Embryonic facial prominence (tissue), 1 donor: ENCODE results near the gene IFT25.
"Not testable (repeated sequence)": the region's sequence is repeated elsewhere in the genome, so short reads cannot be mapped to it uniquely, and the experiment has no call there.

Source experiments
- DNase-seq: peaks from one replicate; pipeline ENCODE4 v3.0.0-alpha.2; 2016; ENCODE audit errors: extremely low spot score

The IFT25 gene

GRCh38 chr1:53945433-53946251 lies at the start of gene IFT25:
Gene IFT25 (minus strand): TSS chr1:53945699. CDS start chr1:53940082, 5,617 bp downstream.
- DNase-seq, result peak; percentile 92

- not testable (repeated sequence) for DNase-seq
Observed at GRCh38 chr1:53994516-53994915, 49.0 kb upstream of the IFT25 start.

- no peak for DNase-seq
Observed at GRCh38 chr1:53992085-53992874, 46.8 kb upstream of the IFT25 start.

GRCh38 chr1:53987880-53988279 lies 42.4 kb upstream of the IFT25 start:
- no peak for DNase-seq

GRCh38 chr1:53986458-53986857 lies 41.0 kb upstream of the IFT25 start:
- DNase-seq, result no peak

GRCh38 chr1:53984726-53985125 lies 39.2 kb upstream of the IFT25 start:
- no peak for DNase-seq

GRCh38 chr1:53982763-53983104 lies 37.2 kb upstream of the IFT25 start:
- DNase-seq, result no peak

GRCh38 chr1:53982034-53982762 lies 36.7 kb upstream of the IFT25 start:
- peak; percentile 9 for DNase-seq

- DNase-seq, result no peak
Observed at GRCh38 chr1:53981220-53981619, 35.7 kb upstream of the IFT25 start.

GRCh38 chr1:53979712-53980450 lies 34.4 kb upstream of the IFT25 start:
- no peak for DNase-seq

GRCh38 chr1:53975861-53976260 lies 30.4 kb upstream of the IFT25 start:
- no peak for DNase-seq

GRCh38 chr1:53971718-53972117 lies 26.2 kb upstream of the IFT25 start:
- DNase-seq, result no peak

- not testable (repeated sequence) for DNase-seq
Observed at GRCh38 chr1:53969323-53969722, 23.8 kb upstream of the IFT25 start.

GRCh38 chr1:53968125-53968513 lies 22.6 kb upstream of the IFT25 start:
- no peak for DNase-seq

GRCh38 chr1:53967409-53968124 lies 22.1 kb upstream of the IFT25 start:
- no peak for DNase-seq

GRCh38 chr1:53966794-53967193 lies 21.3 kb upstream of the IFT25 start:
- no peak for DNase-seq

GRCh38 chr1:53964109-53964508 lies 18.6 kb upstream of the IFT25 start:
- no peak for DNase-seq

GRCh38 chr1:53963460-53963859 lies 18.0 kb upstream of the IFT25 start:
- DNase-seq, result no peak

GRCh38 chr1:53962395-53962794 lies 16.9 kb upstream of the IFT25 start:
- no peak for DNase-seq

GRCh38 chr1:53959664-53960250 lies 14.3 kb upstream of the IFT25 start:
- no peak for DNase-seq
